Measurements from ENCODE around the gene AIFM1. TPM values are rescaled to one million over a fixed set of nuclear protein-coding genes. Genes with fewer than 3 reads are reported as not detected.

Gene AIFM1
- total and polyA plus RNA-seq, 12 donors = 37.4 to 163 (median 69.6) TPM

DNA sequence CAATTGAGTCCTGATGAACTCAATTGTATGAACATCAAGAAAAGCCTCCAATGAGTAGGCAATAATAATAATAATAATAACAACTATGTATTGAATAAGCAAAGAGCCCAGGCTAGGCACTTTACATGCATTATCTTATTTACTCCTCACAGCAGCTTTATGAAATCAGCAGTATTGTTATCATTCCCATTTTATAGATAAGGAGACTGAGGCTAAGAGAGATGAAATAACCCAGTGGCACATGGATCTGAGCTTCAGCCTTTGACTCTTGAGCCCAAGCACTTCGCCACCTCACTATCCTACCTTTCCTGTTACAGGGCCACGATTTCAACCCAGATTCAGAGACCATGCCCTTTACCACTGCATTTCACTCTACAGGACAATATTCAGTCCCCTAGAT, 9.3 kb upstream of the AIFM1 start:
- H3K36me3 ChIP-seq (replicated peaks in 1 of 2) = no peaks in the 10 kb centered on the region
- no peak overlapping the region for H3K4me3 ChIP-seq
- no peak for DNase-seq
- intact Hi-C loops (cut with DNase I) = no loop called here
- H3K27ac ChIP-seq = peak overlapping the region in 3 of 5 donors; percentile 77 to 88 (median 84)
- H3K27me3 ChIP-seq = no peaks in the 10 kb centered on the region
- H3K9me3 ChIP-seq (replicated peaks in 1 of 3) = no peaks in the 10 kb centered on the region
- peaks cover 9 to 28% of the 10 kb centered on the region in 2 donors for H3K4me1 ChIP-seq (replicated peaks in 1 of 2)
- no peak for TF ChIP-seq POLR2A (IDR thresholded peaks at IDR 0.05)
- TF ChIP-seq, protein P1, sequence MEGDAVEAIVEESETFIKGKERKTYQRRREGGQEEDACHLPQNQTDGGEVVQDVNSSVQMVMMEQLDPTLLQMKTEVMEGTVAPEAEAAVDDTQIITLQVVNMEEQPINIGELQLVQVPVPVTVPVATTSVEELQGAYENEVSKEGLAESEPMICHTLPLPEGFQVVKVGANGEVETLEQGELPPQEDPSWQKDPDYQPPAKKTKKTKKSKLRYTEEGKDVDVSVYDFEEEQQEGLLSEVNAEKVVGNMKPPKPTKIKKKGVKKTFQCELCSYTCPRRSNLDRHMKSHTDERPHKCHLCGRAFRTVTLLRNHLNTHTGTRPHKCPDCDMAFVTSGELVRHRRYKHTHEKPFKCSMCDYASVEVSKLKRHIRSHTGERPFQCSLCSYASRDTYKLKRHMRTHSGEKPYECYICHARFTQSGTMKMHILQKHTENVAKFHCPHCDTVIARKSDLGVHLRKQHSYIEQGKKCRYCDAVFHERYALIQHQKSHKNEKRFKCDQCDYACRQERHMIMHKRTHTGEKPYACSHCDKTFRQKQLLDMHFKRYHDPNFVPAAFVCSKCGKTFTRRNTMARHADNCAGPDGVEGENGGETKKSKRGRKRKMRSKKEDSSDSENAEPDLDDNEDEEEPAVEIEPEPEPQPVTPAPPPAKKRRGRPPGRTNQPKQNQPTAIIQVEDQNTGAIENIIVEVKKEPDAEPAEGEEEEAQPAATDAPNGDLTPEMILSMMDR (IDR thresholded peaks at IDR 0.05) = no peak
- WGBS, 4 donors = 75 to 100% (median 97%) methylated on average over 2 of the region's 2 CpGs

DNA sequence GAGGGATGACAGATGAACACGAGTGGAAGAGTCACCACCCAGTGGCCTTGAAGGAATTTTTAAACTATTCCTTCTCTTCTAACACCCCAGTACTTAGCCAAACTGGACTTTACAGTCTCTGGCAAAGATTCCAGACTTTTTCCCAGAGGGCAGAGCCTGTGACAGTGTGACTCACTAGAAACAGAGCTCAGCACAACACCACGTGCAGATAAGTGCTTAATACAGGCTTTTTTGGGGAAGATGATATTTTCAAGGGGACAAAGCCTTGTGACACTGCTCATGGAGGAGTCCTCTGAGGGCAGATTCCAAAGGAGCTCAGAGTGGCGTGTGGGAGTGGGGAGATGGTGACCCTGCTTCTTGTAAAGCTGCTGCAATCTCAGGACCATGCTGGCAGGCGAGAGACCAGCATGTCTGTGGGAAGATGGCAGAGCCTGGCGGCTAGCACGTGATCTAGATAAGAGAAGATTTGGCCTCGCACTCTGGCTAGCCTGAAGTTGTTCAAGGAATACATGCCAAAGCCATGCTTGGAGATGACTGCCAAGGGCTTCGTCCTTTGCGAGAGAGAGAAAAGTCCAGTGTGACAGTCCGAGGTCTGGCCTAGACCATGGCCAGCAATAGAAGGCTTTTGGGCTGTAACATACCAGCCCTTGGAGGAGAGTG, 8.5 kb upstream of the AIFM1 start:
- TF ChIP-seq, protein P1 (IDR thresholded peaks at IDR 0.05) = no peak
- no peak for TF ChIP-seq POLR2A (IDR thresholded peaks at IDR 0.05)
- H3K9me3 ChIP-seq (replicated peaks in 1 of 3) = no peaks in the 10 kb centered on the region
- DNase-seq = peak; percentile 45 to 84 (median 72)
- H3K27me3 ChIP-seq = no peaks in the 10 kb centered on the region
- peaks cover 9 to 28% of the 10 kb centered on the region in 2 donors for H3K4me1 ChIP-seq (replicated peaks in 1 of 2)
- H3K36me3 ChIP-seq (replicated peaks in 1 of 2) = no peaks in the 10 kb centered on the region
- peak overlapping the region in 1 of 4 donors; percentile 6 for H3K4me3 ChIP-seq
- intact Hi-C loops (cut with DNase I) = no loop called here
- H3K27ac ChIP-seq = peak overlapping the region; percentile 49 to 88 (median 79)
- 22 to 58% (median 33%) methylated on average over 4 to 10 of the region's 10 CpGs for WGBS, 4 donors

- intact Hi-C loops (cut with DNase I) = no loop called here
- no peaks in the 10 kb centered on the region for H3K36me3 ChIP-seq (replicated peaks in 1 of 2)
- DNase-seq = peak; percentile 48 to 87 (median 73)
- no peaks in the 10 kb centered on the region for H3K9me3 ChIP-seq (replicated peaks in 1 of 3)
- TF ChIP-seq, protein P1 (IDR thresholded peaks at IDR 0.05) = no peak
- TF ChIP-seq POLR2A (IDR thresholded peaks at IDR 0.05) = peak in 1 of 2 donors; percentile 56
- peak overlapping the region; percentile 49 to 88 (median 79) for H3K27ac ChIP-seq
- H3K4me1 ChIP-seq (replicated peaks in 1 of 2) = peaks cover 9 to 28% of the 10 kb centered on the region in 2 donors
- 4 to 29% (median 13%) methylated on average over 7 of the region's 7 CpGs for WGBS, 4 donors
- no peaks in the 10 kb centered on the region for H3K27me3 ChIP-seq
- H3K4me3 ChIP-seq = peak overlapping the region in 1 of 4 donors; percentile 6
Observed at GRCh38 chrX:130173190-130173895, 7.7 kb upstream of the AIFM1 start.

- 35 to 65% (median 60%) methylated on average over 10 to 34 of the region's 34 CpGs for WGBS, 4 donors
- H3K27me3 ChIP-seq = no peaks in the 10 kb centered on the region
- no peaks in the 10 kb centered on the region for H3K36me3 ChIP-seq (replicated peaks in 1 of 2)
- H3K4me1 ChIP-seq (replicated peaks in 1 of 2) = peaks cover 9 to 28% of the 10 kb centered on the region in 2 donors
- intact Hi-C loops (cut with DNase I) = no loop called here
- DNase-seq = no peak
- peak overlapping the region in 2 of 5 donors; percentile 84 to 88 for H3K27ac ChIP-seq
- no peaks in the 10 kb centered on the region for H3K9me3 ChIP-seq (replicated peaks in 1 of 3)
- H3K4me3 ChIP-seq = peak overlapping the region in 1 of 4 donors; percentile 51
- TF ChIP-seq, protein P1 (IDR thresholded peaks at IDR 0.05) = no peak
- no peak for TF ChIP-seq POLR2A (IDR thresholded peaks at IDR 0.05)
Observed at GRCh38 chrX:130172127-130172845, 6.6 kb upstream of the AIFM1 start.
